MV-4-11 (cell line): ENCODE data around the gene ZNF420.
"Not testable (repeated sequence)": the region's sequence is repeated elsewhere in the genome, so short reads cannot be mapped to it uniquely, and the experiment has no call there.

Source experiments
- DNase-seq: peaks from one replicate; lab custom pipeline; 2025; lab: John Stamatoyannopoulos, UW

Gene ZNF420

DNA sequence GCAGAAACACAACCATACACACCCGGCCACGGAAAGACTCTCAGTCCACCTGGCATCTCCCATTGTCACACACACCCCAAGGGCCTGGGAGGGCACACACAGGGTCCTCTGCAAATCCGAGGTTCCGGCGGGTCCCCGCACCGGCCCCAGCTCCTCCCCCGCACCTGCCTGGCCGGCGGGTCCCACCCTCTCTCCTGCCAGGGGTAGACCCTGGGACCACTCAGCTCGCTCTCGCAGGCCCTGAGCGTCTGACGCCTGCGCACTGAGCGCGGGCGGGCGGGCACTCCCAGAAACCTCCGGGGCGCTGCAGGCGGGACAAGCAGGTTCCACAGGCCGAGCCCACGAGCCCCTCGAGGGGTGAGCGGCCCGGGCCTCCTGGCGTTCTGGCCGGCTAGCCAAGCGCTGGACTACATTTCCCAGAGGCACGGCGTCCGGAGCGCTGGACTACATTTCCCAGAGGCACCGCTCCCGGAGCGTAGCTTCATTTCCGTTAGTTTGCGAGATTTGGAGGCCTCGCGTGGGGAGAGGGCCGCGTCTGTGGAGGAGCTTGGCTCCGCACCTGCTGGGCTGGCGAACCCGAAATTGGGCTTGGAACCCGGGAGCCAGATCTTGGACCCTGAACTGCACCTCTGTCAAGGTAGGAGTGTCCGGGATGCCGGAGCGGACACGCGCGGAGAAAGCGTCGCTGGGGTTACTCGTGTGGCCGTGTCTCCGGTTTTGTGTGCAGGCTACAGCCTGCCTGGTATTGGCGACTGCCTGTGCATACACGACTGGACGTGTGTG is at the start of gene ZNF420:
ZNF420 (plus strand) TSS at position 500 of the 783 bp plus-strand sequence. CDS start 10,686 bp downstream, outside the sequence.
- peak; percentile 97 for DNase-seq

DNA sequence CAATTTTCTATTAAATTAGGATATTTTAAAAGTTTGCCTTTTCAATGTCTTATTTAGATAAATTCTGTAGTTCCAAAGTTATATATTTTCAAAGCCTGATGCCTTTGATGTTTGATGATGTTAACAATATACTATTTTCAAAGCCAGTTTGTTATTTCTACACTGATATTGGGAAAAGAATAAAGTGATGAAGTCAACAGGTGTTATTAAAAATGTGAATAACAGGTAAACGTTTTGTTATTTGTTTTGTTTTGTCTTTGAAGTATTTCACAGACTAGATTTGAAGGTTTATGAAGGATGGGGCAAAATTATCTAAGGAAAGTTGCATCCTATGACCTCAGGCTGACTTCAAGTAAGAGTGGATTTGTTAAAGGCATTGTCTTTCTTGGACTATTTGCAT is 33.1 kb upstream of the ZNF420 start:
- no peak for DNase-seq

DNA sequence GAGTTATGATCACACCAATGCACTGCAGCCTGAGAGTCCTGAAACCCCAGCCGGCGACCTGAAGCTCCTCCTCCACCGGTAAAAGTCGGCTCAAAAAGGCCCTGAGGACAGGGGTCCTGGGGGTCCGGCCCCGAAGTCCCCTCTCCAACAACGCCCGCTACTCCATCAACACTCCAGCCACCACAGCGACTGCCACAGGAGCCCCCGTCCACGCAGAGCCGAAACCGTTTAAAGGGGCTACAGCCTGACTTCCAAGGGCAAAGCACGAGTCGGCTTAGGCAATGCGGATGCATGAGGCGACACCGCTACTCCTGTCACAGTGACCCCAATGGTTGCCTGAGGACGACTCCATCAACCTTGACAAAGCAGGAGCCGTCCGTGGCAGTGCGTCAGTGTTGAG is 22.9 kb upstream of the ZNF420 start:
- no peak for DNase-seq

DNA sequence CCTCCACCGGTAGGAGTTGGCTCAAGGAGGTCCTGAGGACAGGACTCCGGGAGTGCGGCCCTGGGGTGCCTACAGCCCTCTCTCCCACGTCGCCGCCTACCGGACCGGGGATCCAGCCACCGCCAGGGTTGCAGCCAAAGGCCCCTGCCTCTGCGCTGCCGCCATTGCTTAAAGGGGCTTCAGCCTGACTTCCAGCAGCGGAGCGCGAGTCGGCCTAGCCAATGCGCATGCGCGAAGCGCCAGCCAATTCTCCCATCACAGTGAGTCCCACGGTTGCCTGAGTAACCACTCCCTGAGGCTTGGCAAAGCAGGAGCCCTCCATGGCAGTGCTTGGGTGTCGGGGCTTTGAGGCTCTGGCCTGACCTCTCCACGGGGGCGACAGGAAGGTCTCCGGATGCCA is 21.5 kb upstream of the ZNF420 start:
- no peak for DNase-seq

DNA sequence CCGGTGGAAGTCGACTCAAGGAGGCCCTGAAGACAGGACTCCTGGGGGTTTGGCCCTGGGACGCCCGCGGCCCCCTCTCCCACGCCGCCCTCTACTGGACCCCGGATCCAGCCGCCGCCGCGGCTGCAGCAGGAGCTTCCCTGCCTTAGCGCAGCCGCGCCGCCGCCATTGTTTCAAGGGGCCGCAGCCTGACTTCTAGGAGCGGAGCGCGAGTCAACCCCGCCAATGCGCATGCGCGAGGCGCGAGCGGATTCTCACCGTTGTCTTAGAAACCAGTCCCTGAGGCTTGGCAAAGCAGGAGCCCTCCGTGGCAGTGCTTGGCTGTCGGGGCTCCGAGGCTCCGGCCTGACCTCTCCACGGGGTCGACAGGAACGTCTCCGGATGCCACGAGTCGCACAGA is 19.1 kb upstream of the ZNF420 start:
- no peak for DNase-seq

DNA sequence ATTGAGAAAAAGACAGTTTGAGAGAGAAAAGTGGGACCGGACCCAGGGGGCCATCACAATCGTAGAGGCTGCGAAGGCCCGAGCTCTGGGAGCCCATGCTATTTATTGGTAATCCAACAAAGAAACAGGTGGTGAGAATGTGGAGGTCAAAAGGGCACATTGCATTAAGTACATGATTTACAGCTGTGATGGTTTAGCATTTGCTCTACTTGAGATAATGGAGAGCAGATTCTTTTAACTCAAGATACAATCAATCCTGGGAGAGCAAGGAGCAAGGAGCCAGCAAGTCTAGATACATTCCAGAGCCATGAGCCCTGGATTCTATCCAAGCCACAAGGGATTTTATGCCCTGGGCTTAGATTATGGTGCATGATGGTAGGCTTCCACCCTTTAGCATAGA is 13.3 kb upstream of the ZNF420 start:
- DNase-seq, result not testable (repeated sequence)

DNA sequence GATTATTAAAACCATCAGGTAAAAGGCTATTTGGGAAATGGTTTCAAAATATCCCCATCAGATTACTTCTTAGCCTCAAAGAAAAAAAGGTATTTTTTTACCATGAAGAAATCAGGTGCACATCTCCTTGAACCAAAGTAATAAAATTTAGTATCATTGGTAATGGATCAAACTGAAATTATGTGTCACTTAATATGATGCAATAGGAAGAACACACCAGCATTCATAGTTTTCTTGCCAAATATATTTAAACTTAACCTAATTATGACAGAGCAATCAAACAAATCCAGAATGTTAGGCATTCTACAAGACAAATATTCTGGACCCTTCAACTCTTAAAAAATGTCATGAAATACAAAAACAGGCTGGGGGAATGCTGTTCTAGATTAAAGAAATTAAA is 4.1 kb upstream of the ZNF420 start:
- DNase-seq, result no peak

DNA sequence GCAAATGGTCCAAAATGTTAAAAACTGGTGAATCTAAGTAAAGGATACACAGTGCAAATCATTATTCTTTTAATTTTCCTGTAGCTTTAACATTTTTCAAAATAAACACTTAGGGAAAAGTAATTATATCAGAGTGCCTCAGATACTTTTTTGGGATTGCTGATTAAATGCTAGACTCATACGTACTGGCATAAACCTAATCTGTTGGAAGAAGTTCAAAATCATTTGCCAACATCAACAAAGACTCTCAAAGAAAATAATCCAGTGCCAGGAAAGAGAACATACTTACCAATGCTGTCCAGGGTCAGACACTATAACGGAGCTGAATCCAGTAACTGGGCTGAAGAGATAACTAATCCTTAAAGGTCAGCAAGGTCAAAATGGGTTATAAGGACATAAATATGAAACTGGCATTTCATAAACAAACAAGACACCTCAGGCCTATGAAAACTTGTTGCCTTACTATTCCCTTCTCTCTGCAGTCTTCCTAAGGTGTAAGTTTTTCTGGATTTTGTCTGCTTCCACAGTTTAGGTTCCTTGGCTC is 3.3 kb upstream of the ZNF420 start:
- DNase-seq, result no peak

DNA sequence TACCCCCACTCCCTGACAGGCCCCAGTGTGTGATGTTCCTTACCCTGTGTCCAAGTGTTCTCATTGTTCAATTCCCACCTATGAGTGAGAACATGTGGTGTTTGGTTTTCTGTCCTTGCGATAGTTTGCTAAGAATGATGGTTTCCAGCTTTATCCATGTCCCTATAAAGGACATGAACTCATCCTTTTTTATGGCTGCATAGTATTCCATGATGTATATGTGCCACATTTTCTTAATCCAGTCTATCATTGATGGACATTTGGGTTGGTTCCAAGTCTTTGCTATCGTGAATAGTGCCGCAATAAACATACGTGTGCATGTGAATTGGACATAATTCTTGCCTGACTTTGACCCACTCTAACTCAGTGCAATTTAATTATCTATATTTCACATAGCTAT is 1.7 kb upstream of the ZNF420 start:
- DNase-seq, result not testable (repeated sequence)

DNA sequence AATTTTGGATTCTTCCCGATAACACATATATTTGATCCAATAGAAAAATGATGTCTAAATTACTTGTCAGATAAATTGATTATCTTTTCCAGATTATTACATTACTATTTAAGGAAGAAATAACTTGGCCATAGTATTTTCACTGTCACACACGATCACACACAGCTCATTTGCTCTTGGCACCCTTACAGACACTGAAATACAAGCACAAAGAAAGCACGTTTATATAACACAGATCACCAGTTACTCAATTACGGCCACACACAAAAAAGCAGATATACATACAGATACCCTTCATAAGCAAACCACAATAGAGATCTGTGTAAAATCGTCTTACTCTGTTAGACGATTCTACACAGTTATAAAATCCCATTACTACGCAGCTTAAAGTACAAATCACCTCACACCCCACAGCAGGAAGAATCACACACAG is 716 bp upstream of the ZNF420 start:
- DNase-seq, result peak; percentile 55

DNA sequence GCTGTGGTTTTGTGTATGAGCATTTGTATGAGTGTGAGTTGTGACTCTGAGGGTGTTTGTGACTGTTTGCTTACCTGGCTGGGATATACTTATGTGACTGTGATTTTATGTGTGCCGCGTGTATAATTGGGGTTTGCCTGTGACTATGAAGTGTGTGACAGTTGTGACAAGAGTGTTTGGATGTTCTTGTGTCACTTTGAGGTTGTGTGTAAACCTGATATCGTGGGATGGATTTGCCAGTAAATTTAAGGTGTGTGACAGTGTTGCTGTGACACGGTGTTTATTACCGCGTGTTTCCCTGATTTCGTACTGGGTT is 442 bp downstream of the ZNF420 start:
- DNase-seq, result no peak

DNA sequence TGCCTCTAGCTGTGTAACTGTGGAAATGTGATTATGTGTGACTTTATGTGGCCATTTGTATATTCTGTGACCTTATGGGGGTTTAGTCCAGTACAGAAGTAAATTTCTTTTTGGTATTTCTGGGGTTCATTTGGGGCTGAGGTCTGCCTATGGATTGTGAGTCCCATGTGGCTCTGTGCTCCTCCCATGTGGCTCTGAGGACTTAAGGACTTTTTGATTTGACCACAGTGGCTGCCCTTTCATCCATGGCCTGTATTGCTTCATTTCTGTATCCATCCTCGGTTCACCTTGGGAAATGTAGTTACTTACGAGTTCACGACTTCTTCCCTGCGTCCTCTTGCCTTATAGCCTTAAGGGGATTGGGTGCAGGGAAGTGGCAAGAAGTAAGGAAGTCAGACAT is 1.0 kb downstream of the ZNF420 start:
- DNase-seq, result no peak

DNA sequence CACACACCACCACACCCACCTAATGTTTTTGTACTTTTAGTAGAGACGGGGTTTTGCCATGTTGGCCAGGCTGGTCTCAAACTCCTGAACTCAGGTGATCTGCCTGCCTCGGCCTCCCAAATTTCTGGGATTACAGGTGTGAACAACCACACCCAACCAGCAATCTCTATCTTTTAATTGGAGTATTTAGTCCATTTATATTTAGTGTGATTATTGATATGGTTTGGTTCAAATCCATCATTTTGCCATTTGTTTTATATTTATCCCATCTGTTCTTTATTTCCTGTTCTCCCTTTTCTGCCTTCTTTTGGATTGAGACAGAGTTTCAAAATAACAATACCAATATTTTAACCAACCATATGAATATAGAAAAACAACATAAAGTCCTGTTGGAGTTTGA is 4.1 kb downstream of the ZNF420 start:
- DNase-seq, result no peak

DNA sequence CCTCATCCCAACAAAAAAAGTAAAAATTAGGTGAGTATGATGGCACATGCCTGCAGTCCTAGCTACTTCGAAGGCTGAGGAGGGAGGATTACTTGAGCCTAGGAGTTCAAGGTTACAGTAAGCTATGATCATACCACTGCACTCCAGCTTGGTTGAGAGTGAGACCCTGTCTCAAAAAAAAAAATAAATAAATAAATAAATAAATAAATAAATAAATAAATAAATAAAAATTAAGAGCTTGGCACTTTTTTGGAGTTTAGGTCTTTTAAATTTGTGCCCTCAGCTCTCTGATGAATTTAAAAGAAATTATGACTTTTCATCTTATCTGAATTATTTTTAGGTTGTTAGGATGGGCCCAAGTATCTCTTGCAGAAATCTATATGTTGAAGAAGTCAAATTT is 8.9 kb downstream of the ZNF420 start:
- no peak for DNase-seq

DNA sequence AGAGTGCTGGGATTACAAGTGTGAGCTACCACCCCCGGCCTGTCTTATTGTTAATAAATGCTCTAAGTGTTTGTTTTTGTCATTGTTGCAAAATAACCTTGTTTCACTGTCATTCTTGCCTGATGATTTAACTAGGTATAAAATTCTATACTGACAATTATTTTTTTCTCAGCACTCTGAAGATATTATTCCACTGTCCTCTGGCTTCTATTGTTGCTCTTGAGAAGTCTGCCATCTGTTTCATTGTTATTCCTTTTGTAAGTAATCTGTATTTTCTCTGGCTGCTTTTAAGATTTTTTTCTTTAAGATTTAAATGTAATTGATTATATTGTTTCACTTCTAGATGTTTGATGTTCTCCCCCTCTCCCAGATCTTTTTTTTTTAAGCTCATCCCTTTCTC is 17.6 kb downstream of the ZNF420 start:
- no peak for DNase-seq

DNA sequence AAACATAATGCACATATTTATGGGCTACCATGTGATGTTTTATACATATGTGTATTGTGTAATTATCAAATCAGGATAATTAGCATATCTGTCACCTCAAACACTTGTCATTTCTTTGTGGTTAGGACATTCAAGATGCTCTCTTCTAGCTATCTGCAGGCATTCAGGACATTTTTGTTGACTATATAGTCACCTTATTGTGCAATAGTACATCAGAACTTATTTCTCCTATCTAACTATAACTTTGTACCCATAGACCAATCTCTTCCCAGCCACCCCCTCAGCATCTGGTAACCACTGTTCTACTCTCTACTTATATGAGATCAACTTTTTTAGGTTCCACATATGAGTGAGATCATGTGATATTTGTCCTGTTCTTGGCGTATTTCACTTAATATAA is 20.3 kb downstream of the ZNF420 start:
- DNase-seq, result no peak

DNA sequence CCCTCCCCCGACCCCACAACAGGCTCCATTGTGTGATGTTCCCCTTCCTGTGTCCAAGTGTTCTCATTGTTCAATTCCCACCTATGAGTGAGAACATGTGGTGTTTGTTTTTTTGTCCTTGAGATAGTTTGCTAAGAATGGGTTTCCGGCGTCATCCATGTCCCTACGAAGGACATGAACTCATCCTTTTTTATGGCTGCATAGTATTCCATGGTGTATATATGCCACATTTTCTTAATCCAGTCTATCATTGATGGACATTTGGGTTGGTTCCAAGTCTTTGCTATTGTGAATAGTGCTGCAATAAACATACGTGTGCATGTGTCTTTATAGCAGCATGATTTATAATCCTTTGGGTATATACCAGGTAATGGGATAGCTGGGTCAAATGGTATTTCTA is 25.9 kb downstream of the ZNF420 start:
- DNase-seq, result not testable (repeated sequence)

DNA sequence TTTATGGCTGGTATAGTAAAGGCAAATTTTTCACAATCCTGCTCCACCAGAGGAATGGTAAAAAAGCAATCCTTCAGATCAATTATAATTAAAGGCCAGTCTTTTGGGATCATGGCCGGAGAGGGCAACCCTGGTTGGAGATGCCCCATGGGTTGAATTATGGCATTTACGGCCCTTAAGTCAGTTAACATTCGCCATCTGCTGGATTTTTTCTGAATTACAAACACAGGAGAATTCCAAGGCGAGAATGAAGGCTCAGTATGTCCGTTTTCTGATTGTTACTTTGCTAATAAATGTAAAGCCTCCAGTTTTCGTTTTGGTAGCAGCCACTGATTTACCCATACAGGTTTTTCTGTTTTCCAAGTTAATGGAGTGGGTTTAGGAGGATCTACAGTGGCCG is 33.5 kb downstream of the ZNF420 start:
- peak; percentile 24 for DNase-seq

DNA sequence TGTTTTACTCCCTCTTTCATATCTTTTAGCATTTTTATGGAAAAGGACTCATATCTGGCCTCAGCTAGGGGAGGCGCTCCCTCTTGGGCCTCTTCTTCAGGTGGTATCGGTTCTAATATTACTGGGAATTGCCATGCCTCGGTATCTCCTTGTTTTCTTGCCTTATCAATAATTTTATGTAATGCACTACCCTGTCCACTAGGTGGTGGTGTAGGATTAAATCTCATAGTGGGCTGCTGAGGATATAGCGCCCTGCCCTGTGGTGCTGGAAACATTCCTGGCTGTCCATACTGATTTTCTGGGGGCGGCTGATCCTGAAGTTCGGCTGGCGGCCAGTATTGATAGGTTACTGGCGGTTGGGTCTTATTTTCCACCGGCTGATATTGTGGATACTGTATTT is 35.8 kb downstream of the ZNF420 start:
- DNase-seq, result no peak

DNA sequence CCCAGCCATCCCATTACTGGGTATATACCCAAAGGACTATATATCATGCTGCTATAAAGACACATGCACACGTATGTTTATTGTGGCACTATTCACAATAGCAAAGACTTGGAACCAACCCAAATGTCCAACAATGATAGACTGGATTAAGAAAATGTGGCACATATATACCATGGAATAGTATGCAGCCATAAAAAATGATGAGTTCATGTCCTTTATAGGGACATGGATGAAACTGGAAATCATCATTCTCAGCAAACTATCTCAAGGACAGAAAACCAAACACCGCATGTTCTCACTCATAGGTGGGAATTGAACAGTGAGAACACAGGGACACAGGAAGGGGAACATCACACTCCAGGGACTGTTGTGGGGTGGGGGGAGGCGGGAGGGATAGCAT is 43.9 kb downstream of the ZNF420 start:
- DNase-seq, result not testable (repeated sequence)

DNA sequence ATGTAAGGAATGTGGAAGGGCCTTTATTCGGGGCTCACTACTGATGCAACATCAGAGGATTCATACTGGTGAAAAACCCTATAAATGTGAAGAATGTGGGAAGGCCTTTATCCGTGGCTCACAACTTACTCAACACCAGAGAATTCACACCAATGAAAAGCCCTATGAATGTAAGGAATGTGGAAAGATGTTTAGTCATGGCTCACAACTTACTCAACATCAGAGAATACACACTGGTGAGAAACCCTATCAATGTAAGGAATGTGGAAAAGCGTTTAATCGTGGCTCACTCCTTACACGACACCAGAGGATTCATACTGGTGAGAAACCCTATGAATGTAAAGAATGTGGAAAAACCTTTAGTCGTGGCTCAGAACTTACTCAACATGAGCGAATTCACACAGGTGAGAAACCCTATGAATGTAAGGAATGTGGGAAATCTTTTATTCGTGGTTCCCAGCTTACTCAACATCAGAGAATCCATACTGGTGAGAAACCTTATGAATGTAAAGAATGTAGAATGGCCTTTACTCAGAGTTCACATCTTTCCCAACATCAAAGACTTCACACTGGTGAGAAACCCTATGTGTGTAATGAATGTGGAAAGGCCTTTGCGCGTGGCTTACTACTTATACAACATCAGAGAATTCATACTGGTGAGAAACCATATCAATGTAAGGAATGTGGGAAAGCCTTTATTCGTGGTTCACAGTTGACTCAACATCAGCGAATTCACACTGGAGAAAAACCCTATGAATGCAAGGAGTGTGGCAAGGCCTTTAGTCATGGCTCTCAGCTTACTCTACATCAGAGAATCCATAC is 50.0 kb downstream of the ZNF420 start:
- DNase-seq, result no peak

DNA sequence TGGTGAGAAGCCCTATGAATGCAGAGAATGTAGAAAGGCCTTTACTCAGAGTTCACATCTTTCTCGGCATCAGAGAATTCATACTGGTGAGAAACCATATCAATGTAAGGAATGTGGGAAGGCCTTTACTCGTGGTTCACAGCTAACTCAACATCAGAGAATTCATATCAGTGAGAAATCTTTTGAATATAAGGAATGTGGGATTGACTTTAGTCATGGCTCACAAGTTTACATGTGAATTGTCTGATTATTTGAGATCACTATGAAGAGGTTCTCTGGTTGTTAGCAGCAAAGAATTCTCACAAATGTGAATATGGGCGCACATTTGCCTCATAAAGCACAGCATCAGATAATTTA is 50.6 kb downstream of the ZNF420 start:
- DNase-seq, result no peak

DNA sequence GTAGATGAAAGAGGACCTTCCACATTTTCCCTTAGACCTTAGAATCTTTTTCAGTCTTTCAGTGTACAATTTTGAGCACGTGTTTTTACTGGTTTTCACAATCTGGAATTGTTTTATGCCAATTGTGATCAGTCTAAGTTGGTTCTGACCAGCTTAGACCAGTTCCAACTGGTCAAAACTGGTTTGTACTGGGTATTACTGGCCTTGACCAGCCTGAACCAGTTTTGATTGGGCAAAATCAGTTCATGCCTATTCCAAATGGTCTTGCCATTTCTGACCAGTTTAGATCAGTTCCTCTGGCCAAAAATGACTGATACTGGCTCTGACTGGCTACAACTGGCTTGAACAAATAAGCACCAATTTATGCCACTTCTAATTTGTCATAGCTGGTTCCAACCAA is 57.9 kb downstream of the ZNF420 start:
- DNase-seq, result no peak
